Central memory CD4-positive, alpha-beta T cell (primary cell): ENCODE results near the gene PDLIM1.
"Not testable (repeated sequence)": the region's sequence is repeated elsewhere in the genome, so short reads cannot be mapped to it uniquely, and the experiment has no call there.

Experiments used
- DNase-seq: peaks from one replicate; pipeline ENCODE4 v3.0.0; 2022

PDLIM1 gene

GRCh38 chr10:95237376-95238170 is 53.2 kb downstream of the PDLIM1 start:
- DNase-seq = no peak

DNA sequence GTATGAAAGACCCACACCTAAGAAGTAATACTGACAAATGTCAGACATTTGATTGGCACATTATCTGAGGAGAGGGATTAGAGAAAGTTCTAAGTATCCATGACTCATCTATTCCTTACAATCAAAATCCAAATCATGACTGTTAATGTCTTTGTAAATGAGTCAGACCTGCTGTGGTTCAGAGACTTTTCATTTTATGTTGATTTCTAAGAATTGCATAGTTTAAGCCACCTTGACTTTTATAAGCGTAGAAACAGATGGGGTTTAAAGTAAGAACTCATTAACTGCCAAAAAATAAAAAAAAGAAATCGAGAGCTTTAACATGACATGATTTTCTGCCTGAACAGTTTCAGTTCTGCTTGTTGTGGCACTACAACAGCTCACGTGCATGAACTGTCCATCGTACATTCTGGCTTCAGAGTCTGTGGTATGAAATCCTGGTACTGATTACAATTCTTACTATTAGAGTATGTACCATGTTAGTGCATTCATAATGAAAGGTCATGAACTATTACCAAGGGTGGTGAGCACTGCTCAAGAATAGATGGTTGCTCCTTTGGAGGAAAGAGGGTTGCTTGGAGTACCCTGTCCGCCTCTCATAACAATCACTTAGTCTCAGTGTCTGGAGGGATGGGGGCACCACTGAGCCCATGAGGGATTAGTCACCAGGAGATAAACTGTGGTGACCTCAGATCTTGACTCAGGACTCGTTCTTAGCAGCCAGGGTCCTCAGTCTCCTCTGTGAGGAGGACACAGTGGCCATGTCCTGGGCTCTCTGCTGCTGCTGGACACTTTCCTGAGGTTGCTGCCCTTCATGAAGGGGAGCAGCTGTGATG is 54.5 kb downstream of the PDLIM1 start:
- no peak for DNase-seq

DNA sequence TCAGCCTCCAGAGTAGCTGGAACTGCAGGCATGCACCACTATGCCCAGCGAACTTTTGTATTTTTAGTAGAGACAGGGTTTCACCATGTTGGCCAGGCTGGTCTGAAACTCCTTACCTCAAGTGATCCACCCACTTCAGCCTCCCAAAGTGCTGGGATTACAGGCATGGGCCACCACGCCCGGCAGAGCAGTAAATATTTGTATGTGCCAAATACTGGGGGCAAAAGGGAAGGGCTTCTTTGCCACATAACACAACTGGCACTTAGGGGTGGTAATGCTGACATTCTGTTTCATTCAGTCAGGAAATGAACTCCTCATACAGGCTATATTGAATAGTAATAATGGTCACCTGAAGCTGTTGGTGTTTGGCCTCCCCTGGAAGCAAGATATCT is 55.1 kb downstream of the PDLIM1 start:
- no peak for DNase-seq

GRCh38 chr10:95234951-95235350 is 55.9 kb downstream of the PDLIM1 start:
- DNase-seq = no peak

DNA sequence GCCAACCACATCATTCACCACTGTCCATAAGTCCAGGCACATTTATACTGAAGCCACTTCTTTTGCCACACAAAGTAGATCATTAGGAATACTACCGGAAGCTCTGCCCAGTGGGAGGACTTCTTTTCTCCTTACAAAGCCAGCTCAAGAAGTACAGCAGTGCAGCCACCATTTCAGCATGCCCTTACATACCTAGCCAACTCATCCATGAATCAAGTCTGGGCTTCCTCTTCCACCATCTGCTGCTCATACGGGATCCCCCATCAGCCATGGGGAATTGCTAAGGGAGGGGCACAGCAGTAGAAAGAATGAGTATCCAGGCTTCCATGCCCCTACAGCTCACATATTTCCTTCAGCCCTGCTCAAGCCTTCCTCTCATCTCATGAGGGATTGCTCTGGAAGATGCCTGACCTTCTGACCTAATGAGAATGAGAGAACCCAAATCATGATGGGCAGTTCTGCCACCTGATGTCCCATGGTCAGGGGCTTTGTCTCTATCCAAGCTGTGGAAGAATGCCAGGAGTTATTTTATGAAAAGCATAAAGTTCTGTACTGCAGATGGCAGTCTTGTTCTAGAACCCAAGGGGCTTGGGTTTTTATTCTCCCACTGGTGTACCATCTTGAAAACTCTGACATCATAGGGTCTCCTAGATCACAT is 57.3 kb downstream of the PDLIM1 start:
- DNase-seq = no peak

DNA sequence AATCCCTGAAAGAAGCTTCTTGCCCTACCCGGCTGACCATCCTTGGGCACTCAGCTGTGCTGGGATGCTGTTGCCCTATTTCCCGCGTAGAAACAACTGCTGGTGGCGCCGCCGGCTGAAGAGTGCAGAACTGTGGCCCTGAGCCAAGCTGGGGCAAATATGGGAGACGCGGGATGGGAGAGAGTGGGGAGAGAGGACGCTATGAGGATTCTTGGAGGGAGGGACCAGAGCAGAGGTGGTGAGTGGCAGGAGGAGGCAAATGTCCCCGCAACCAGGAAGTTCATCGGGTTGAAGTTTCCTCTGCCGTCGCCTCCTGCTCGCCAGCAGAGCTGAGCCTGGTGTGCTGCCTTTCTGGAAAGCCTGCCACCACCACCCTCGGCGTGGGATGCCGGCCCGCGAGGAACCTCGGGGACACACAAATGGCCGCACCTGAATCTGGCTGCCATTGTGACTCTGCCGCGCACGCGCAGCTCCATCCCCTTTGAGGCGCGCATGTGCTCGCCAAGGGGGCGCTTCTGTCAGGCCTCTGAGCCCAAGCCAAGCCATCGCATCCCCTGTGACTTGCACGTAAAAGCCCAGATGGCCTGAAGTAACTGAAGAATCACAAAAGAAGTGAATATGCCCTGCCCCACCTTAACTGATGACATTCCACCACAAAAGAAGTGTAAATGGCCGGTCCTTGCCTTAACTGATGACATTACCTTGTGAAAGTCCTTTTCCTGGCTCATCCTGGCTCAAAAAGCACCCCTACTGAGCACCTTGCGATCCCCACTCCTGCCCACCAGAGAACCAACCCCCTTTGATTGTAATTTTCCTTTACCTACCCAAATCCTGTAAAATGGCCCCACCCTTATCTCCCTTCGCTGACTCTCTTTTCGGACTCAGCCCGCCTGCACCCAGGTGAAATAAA is 59.9 kb downstream of the PDLIM1 start:
- peak; percentile 13 for DNase-seq

- no peak for DNase-seq
These were observed 60.8 kb downstream of the PDLIM1 start for GRCh38 chr10:95229724-95230627.

DNA sequence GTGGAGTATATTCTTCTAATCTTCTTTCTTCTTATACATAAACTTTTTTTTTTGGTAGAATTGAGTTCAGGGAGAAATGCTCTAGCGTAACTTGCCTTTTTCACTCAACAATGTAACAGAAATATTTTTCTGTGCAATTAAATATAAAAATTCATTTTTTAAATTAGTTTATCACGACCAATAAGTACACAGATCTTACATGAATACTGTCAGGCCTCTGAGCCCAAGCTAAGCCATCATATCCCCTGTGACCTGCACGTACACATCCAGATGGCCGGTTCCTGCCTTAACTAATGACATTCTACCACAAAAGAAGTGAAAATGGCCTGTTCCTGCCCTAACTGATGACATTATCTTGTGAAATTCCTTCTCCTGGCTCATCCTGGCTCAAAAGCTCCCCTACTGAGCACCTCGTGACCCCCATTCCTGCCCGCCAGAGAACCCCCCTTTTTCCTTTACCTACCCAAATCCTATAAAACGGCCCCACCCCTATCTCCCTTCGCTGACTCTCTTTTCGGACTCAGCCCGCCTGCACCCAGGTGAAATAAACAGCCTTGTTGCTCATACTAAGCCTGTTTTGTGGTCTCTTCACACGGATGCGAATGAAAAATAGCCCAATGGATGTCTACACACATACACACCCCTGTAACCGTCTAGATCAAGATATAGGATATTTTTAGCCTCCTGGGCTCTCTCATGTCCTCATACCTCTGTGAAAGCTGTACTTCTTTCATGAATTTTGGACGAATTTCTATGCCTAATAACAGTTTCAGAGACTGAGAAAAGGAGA is 61.7 kb downstream of the PDLIM1 start:
- not testable (repeated sequence) for DNase-seq

DNA sequence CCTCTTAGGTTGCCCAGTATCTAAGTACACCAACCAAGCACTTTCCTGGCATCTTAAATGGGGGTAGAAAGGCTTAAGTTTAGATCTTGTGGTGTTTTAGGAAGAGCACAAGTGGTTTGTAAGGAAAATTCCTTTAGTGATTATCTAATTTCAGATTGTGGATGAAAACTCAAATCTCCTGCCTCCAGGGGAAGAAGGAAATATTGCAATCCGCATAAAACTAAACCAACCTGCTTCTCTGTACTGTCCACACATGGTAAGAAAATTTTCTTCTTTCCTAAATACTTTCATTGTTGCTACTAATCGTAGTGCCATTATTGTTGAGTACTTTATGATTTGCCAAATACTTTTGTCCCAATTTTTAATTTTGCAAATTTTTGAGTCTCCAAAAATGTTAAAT is 65.7 kb downstream of the PDLIM1 start:
- DNase-seq = no peak

DNA sequence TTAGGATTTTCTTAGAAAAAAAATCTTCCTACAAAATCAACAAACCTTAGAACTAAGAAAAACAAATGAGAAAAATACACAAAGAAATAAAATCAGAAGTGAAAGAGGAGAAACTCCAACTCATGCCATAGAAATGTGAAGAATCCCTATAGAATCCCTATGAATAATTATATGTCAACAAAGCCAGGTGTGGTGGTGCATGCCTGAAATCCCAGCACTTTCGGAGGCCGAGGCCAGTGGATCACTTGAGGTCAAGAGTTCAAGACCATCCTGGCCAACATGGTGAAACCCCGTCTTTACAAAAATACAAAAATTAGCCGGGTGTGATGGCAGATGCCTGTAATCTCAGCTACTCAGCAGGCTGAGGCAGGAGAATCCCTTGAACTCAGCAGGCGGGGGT is 69.7 kb downstream of the PDLIM1 start:
- DNase-seq = no peak

- no peak for DNase-seq
These were observed 70.3 kb downstream of the PDLIM1 start for GRCh38 chr10:95220539-95220938.

DNA sequence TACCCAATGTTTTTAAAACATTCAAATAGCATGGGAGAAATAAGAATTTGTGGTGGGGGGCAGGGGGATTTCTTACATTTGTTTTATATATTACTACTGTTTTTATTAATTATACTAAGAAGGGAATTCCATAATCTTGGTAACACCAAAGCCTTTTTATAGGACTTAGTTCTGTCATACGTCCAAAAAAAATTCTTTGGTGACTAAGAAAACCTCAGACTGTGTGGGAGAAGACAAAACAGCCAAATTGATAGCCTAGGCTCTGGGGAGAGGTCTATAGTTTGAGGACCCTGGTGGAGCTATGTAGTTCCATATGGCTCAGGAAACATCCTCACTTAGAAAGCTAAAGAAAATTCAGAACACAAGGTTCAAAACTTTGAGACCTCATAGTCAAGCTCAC is 73.3 kb downstream of the PDLIM1 start:
- DNase-seq = no peak

GRCh38 chr10:95214793-95215192 is 76.0 kb downstream of the PDLIM1 start:
- DNase-seq = no peak

DNA sequence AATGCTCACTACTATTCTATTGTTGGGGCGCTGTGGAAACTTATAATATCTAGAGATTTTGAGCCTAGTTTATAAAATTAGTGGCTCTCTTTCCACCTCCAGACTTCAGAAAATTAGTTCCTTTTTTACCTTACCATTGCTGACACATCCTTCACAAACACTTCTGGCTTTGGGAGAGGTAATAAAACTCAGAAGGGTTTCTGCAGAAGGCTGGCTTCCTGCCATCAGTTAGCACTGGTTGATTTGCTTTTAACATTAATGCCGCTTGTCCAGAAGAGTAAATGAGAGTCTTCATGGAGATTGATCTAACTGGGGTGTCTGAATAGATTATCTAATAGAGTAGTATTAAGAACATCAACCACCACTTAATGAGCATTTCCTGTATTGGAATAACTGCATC is 76.4 kb downstream of the PDLIM1 start:
- DNase-seq = no peak

GRCh38 chr10:95211606-95212279 is 79.1 kb downstream of the PDLIM1 start:
- no peak for DNase-seq

DNA sequence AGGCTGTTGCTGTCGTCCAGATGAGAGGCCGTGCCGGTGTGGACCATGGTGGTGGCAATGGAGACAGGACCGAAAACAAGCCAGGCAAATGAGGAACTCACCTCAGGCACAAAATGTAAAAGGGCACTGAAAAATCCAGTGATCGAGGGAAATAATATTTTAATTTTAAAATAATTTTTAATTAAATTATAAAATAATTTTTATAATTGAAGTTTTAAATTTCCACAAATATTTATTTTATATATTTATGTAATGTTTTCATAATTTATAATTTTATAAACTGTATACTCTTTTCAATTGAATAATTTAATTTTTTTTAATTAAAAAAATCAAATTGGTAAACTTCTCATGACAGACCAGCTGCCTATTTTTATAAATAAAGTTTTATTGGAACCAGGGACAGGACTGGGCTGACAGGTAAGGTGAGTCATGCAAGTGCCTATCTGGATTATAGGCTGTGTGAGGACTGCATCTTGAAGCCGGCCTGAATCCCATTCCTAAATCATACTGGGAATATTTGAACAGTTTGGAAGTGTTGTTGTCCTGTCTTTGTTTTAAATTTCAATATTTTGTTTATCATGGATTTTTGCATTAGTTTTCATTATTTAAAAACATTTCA is 81.2 kb downstream of the PDLIM1 start:
- no peak for DNase-seq

GRCh38 chr10:95208702-95209391 is 82.0 kb downstream of the PDLIM1 start:
- no peak for DNase-seq

DNA sequence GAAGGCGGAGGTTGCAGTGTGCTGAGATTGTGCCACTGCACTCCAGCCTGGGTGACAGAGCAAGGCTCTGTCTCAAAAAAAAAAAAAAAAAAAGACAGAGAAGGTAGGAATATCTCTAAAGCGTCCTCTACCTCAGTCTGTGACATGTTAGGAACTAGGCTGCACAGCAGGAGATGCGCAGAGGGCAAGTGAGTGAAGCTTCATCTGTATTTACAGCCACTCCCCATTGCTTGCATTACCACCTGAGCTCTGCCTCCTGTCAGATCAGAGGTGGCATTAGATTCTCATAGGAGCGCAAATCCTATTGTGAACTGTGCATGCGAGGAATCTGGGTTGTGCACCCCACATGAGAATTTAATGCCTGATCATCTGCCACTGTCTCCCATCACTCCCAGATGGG is 87.9 kb downstream of the PDLIM1 start:
- not testable (repeated sequence) for DNase-seq

DNA sequence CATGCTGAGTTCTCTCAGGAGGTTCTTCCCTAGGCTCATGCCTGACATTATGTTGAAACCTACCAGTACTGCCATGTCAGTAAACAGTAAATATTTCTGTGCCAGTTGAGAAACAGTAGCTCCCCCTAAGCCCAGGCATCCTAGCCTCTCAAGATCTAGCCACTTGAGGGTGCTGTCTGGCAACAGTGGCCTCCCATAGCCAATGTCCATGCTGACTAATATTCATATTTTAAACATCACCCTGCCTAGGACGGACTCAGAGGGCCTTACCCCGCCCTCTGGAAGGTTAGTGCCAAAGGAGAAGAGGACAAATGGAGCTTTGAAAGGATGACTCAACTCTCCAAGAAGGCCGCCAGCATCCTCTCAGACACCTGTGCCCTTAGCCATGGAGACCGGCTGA is 89.1 kb downstream of the PDLIM1 start:
- DNase-seq = no peak
